MM.1S (cell line): Measurements from ENCODE around the gene B3GNT5.

Experiments
- DNase-seq: peaks from one replicate; pipeline ENCODE4 v3.0.0-alpha.2; 2015
- H2AFZ ChIP-seq: fragments of 300-600 bp; sonication (generic); 2 replicates; pipeline ENCODE4 v1.6.0; 2016; ENCODE audit warnings: antibody characterized with exemption, low read length
- H3F3A ChIP-seq: fragments of 300-600 bp; sonication (generic); 2 replicates; pipeline ENCODE4 v1.6.1; 2016; ENCODE audit warnings: mild to moderate bottlenecking, antibody characterized with exemption, low read length, moderate library complexity, mixed read lengths; ENCODE audit not compliant: insufficient read depth
- H3K27ac ChIP-seq: fragments of 300-600 bp; sonication (generic); 2 replicates; pipeline ENCODE4 v1.5.1; 2016; ENCODE audit warnings: mild to moderate bottlenecking, low read length
- H3K27me3 ChIP-seq: fragments of 300-600 bp; sonication (generic); replicated peaks from 2 replicates; pipeline ENCODE4 v1.6.0; 2016; ENCODE audit warnings: low read length; ENCODE audit not compliant: insufficient read depth
- H3K36me3 ChIP-seq: fragments of 300-600 bp; sonication (generic); replicated peaks from 2 replicates; pipeline ENCODE4 v1.6.1; 2016; ENCODE audit warnings: mild to moderate bottlenecking, low read length, mixed read lengths; ENCODE audit not compliant: insufficient read depth
- H3K4me1 ChIP-seq: fragments of 300-600 bp; sonication (generic); 2 replicates; pipeline ENCODE4 v1.6.1; 2016; ENCODE audit warnings: low read length, mixed read lengths
- H3K4me2 ChIP-seq: fragments of 300-600 bp; sonication (generic); 2 replicates; pipeline ENCODE4 v1.6.0; 2016; ENCODE audit warnings: low read depth, low read length
- H3K4me3 ChIP-seq: fragments of 300-600 bp; sonication (generic); 2 replicates; pipeline ENCODE4 v1.5.1; 2016; ENCODE audit warnings: low read length, mixed read lengths
- H3K79me2 ChIP-seq: fragments of 300-600 bp; sonication (generic); 2 replicates; pipeline ENCODE4 v1.6.1; 2016; ENCODE audit warnings: mixed run types, low read length, mixed read lengths
- H3K9ac ChIP-seq: fragments of 300-600 bp; sonication (generic); 2 replicates; pipeline ENCODE4 v1.6.1; 2016; ENCODE audit warnings: low read length, mixed read lengths
- H3K9me2 ChIP-seq: fragments of 300-600 bp; sonication (generic); replicated peaks from 2 replicates; pipeline ENCODE4 v1.6.1; 2016; ENCODE audit warnings: mild to moderate bottlenecking, low read length, mixed read lengths; ENCODE audit not compliant: insufficient read depth
- H3K9me3 ChIP-seq: fragments of 300-600 bp; sonication (generic); replicated peaks from 2 replicates; pipeline ENCODE4 v1.6.1; 2016; ENCODE audit warnings: mild to moderate bottlenecking, low read length, mixed read lengths; ENCODE audit not compliant: insufficient read depth
- H4K20me1 ChIP-seq: fragments of 300-600 bp; sonication (generic); 2 replicates; pipeline ENCODE4 v1.6.1; 2016; ENCODE audit warnings: mild to moderate bottlenecking, low read length, moderate library complexity, mixed read lengths; ENCODE audit not compliant: insufficient read depth
- EZH2 ChIP-seq: fragments of 300-600 bp; sonication (generic); optimal IDR thresholded peaks from 2 replicates; pipeline ENCODE3; 2017; ENCODE audit warnings: low read depth, mild to moderate bottlenecking, antibody characterized with exemption, low read length, mixed read lengths
- EZH2phosphoT487 ChIP-seq: fragments of 300-600 bp; sonication (generic); IDR thresholded peaks from 2 replicates; pipeline ENCODE4 v1.6.1; 2018; ENCODE audit warnings: antibody characterized with exemption, low read length
- TF ChIP-seq, protein P1 (sequence below): fragments of 300-600 bp; sonication (generic); IDR thresholded peaks from 2 replicates; pipeline ENCODE4 v1.5.1; 2016; ENCODE audit warnings: antibody characterized with exemption, low read length, mixed read lengths

Gene B3GNT5

DNA sequence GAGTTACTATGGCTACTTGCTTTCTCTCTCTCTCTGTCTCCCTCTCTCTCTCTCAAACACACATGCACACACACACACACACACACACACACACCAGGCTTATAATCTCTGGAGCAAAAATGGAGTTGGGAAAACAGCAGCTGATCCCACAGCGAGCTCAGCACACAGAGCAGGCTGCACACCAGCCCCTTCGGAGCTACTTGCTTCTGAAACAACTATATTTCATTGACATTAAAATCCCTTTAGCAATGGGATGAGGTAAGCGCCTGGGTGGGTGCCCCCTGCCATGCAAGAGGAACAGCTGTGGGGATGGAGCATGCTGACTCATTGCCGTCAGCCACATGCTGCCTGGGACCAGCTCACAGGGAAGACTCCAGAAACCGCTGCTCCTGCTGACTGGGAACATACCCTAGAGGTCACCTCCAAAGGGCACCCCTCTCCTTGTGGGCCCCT is 45.7 kb downstream of the B3GNT5 start:
- Histone ChIP-seq H4K20me1 (no peaks in the 10 kb centered on the region), H3K9me2 (no peaks in the 10 kb centered on the region), H3K4me1 (no peaks in the 10 kb centered on the region), H3K27ac (no peak overlapping the region), H3K9ac (no peak overlapping the region), H3K36me3 (no peaks in the 10 kb centered on the region), H3F3A (no peaks in the 10 kb centered on the region), H3K9me3 (no peaks in the 10 kb centered on the region), H3K79me2 (no peaks in the 10 kb centered on the region), H3K4me2 (no peak overlapping the region), H3K4me3 (no peak overlapping the region), H2AFZ (no peak overlapping the region), H3K27me3 (no peaks in the 10 kb centered on the region)
- DNase-seq, result no peak
- TF ChIP-seq, protein P1, sequence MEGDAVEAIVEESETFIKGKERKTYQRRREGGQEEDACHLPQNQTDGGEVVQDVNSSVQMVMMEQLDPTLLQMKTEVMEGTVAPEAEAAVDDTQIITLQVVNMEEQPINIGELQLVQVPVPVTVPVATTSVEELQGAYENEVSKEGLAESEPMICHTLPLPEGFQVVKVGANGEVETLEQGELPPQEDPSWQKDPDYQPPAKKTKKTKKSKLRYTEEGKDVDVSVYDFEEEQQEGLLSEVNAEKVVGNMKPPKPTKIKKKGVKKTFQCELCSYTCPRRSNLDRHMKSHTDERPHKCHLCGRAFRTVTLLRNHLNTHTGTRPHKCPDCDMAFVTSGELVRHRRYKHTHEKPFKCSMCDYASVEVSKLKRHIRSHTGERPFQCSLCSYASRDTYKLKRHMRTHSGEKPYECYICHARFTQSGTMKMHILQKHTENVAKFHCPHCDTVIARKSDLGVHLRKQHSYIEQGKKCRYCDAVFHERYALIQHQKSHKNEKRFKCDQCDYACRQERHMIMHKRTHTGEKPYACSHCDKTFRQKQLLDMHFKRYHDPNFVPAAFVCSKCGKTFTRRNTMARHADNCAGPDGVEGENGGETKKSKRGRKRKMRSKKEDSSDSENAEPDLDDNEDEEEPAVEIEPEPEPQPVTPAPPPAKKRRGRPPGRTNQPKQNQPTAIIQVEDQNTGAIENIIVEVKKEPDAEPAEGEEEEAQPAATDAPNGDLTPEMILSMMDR, result no peak
- TF ChIP-seq EZH2 (no peak), EZH2phosphoT487 (no peak)

DNA sequence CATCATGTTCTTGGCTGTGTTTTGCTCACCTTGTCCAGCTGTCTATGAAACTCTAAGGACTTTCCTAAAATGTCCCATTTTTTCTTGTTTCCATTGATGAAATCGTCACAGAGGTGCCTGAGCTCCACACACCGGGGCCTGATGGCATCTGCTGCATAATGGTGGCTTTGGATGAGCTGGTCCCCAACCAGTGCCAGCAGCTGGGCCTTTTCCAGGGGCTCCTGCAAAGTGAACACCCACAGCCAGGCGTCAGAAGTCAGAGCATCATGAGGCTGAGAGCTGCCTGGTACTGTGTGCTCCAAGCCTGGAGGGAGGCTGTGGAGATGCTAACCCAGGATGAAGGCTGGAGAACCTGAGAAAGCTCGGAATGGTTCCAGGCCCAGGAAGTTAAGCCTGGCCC is 46.9 kb downstream of the B3GNT5 start:
- no peaks in the 10 kb centered on the region for H3F3A ChIP-seq
- no peak overlapping the region for H3K4me2 ChIP-seq
- TF ChIP-seq EZH2phosphoT487 (no peak), EZH2 (no peak)
- TF ChIP-seq, protein P1, result no peak
- no peaks in the 10 kb centered on the region for H3K79me2 ChIP-seq
- no peaks in the 10 kb centered on the region for H3K27me3 ChIP-seq
- no peak for DNase-seq
- no peak overlapping the region for H3K9ac ChIP-seq
- H3K4me1 ChIP-seq, result no peaks in the 10 kb centered on the region
- no peak overlapping the region for H3K27ac ChIP-seq
- H3K9me2 ChIP-seq, result no peaks in the 10 kb centered on the region
- no peak overlapping the region for H2AFZ ChIP-seq
- H3K36me3 ChIP-seq, result no peaks in the 10 kb centered on the region
- H3K4me3 ChIP-seq, result no peak overlapping the region
- no peaks in the 10 kb centered on the region for H3K9me3 ChIP-seq
- H4K20me1 ChIP-seq, result no peaks in the 10 kb centered on the region

DNA sequence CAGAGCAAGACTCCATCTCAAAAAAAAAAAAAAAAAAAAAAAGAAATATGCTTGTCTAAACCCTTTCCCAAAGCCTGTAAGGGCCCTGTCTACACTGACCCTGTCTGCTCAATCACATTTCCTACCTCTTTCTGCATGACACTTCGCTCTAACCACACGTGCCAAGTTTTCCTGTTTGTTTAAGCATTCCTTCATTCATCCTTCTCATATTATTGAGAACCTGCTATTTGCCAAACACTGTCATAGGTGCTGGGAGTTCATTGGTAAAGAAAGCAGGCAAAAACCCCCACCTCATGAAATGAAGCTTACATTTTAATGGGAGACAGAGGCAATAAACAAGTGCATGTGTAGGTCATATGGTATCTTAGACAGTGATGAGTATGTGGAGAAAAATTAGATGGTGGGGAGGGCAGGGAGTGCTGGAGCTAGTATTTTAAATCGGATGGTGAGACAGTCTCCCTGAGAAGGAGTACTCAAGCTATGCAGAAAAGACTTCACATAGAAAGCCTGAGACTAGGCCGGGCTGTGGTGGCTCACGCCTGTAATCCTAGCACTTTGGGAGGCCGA is 48.0 kb downstream of the B3GNT5 start:
- Histone ChIP-seq H3K9ac (no peak overlapping the region), H3K9me2 (no peaks in the 10 kb centered on the region), H3K4me1 (peaks cover 4% of the 10 kb centered on the region), H3K27me3 (no peaks in the 10 kb centered on the region), H3K4me2 (no peak overlapping the region), H3F3A (peaks cover 1% of the 10 kb centered on the region), H3K4me3 (no peak overlapping the region), H4K20me1 (no peaks in the 10 kb centered on the region), H3K36me3 (no peaks in the 10 kb centered on the region), H3K9me3 (no peaks in the 10 kb centered on the region), H3K79me2 (no peaks in the 10 kb centered on the region), H2AFZ (no peak overlapping the region), H3K27ac (no peak overlapping the region)
- TF ChIP-seq EZH2, result no peak
- DNase-seq, result no peak

DNA sequence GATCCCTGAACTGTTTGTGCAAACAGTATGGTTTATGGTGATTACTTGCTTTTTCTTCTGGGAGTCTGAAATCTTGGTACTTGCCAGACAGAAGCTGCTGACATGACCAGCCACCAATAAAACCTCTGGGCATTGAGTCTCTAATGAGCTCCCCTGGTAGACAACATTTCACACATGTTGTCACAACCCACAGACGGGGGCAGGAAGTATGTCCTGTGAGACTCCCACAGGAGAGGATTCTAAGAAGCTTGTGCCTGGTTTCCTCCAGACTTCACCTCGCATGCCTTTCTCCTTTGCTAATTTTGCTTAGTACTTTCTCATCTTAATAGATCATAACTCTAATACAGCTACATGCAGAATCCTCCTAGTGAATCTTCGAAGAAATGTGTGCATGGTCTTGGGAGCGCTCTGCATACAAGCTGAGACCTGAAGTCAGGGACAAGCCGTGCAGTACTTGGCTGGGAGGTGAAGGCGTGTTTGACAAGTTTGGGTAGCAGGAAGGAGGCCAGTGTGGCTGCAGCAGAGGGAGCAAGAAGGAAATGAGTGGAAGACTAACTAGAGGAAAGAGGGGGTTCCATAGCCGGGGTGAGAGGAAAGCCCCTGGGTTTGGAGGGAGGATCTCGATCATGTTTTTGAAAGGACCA is 49.0 kb downstream of the B3GNT5 start:
- Histone ChIP-seq H3K36me3 (no peaks in the 10 kb centered on the region), H3K27ac (no peak overlapping the region), H3K4me2 (no peak overlapping the region), H3K79me2 (no peaks in the 10 kb centered on the region), H4K20me1 (no peaks in the 10 kb centered on the region), H2AFZ (no peak overlapping the region), H3K4me1 (peaks cover 11% of the 10 kb centered on the region), H3K9me2 (no peaks in the 10 kb centered on the region), H3K27me3 (no peaks in the 10 kb centered on the region), H3K4me3 (no peak overlapping the region), H3F3A (peaks cover 11% of the 10 kb centered on the region), H3K9me3 (no peaks in the 10 kb centered on the region), H3K9ac (no peak overlapping the region)
- DNase-seq, result no peak
- no peak for TF ChIP-seq EZH2
